ENCODE results near the gene HORMAD1. TPM values are rescaled to one million over a fixed set of nuclear protein-coding genes. Genes with fewer than 3 reads are reported as not detected.
"Not testable (repeated sequence)": the region's sequence is repeated elsewhere in the genome, so short reads cannot be mapped to it uniquely, and the experiment has no call there.

HORMAD1 gene
- total RNA-seq, 1 donor from 2014 or later = not detected

DNA sequence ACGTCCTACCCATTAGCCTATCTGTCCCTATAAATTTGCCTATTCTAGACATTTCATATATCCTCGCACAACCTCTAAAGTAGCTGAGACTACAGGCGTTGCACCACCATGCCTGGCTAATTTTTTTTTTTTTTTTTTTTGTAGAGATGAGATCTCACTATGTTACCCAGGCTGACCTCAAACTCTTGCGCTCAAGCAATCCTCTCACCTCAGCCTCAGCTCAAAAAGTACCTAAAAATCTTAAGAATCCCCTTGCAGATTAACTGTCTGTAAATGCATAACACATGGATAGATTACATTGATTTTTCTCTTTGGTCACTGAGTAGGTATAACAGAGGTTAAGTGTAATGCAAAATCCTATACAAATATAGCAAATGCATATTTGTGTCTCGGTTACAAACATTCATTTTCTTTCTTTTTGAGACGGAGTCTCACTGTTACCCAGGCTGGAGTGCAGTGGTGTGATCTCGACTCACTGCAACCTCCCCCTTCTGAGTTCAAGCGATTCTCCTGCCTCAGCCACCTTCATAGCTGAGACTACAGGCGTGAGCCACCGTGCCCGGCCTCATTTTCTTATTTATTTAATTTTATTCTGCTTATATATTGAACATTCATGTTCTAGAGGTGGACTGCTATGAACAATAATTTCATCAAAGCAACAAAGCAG, 2.3 kb downstream of the HORMAD1 start:
- Mint-ChIP-seq H3K36me3 (ENCODE audit: low read depth, unreplicated experiment) (no peaks in the 10 kb centered on the region), H3K27me3 (ENCODE audit: unreplicated experiment) (no peaks in the 10 kb centered on the region), H3K4me3 (ENCODE audit: unreplicated experiment) (no peak overlapping the region), H3K27ac (ENCODE audit: unreplicated experiment) (no peak overlapping the region), H3K9me3 (ENCODE audit: unreplicated experiment) (no peaks in the 10 kb centered on the region), H3K4me1 (ENCODE audit: unreplicated experiment) (no peaks in the 10 kb centered on the region)
- DNase-seq (ENCODE audit: low spot score) = no peak
- TF ChIP-seq, protein P1, sequence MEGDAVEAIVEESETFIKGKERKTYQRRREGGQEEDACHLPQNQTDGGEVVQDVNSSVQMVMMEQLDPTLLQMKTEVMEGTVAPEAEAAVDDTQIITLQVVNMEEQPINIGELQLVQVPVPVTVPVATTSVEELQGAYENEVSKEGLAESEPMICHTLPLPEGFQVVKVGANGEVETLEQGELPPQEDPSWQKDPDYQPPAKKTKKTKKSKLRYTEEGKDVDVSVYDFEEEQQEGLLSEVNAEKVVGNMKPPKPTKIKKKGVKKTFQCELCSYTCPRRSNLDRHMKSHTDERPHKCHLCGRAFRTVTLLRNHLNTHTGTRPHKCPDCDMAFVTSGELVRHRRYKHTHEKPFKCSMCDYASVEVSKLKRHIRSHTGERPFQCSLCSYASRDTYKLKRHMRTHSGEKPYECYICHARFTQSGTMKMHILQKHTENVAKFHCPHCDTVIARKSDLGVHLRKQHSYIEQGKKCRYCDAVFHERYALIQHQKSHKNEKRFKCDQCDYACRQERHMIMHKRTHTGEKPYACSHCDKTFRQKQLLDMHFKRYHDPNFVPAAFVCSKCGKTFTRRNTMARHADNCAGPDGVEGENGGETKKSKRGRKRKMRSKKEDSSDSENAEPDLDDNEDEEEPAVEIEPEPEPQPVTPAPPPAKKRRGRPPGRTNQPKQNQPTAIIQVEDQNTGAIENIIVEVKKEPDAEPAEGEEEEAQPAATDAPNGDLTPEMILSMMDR (IDR thresholded peaks at IDR 0.05; ENCODE audit: unreplicated experiment) = no peak

DNA sequence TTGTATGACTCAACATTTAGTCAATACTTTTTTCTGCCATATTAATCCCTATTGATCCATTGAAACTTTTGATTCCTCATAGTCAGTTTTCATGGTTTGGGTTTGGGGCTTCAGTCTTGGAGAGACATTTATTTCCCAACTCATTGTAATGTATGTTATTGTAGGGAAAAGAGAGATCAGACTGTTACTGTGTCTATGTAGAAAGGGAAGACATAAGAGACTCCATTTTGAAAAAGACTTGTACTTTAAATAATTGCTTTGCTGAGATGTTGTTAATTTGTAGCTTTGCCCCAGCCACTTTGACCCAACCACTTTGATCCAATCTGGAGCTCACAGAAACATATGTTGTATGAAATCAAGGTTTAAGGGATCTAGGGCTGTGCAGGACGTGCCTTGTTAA, 11.7 kb downstream of the HORMAD1 start:
- H3K9me3 Mint-ChIP-seq (ENCODE audit: unreplicated experiment); H3K4me1 Mint-ChIP-seq (ENCODE audit: unreplicated experiment); DNase-seq (ENCODE audit: low spot score); H3K4me3 Mint-ChIP-seq (ENCODE audit: unreplicated experiment); H3K27ac Mint-ChIP-seq (ENCODE audit: unreplicated experiment); H3K27me3 Mint-ChIP-seq (ENCODE audit: unreplicated experiment); H3K36me3 Mint-ChIP-seq (ENCODE audit: low read depth, unreplicated experiment): not testable (repeated sequence)

DNA sequence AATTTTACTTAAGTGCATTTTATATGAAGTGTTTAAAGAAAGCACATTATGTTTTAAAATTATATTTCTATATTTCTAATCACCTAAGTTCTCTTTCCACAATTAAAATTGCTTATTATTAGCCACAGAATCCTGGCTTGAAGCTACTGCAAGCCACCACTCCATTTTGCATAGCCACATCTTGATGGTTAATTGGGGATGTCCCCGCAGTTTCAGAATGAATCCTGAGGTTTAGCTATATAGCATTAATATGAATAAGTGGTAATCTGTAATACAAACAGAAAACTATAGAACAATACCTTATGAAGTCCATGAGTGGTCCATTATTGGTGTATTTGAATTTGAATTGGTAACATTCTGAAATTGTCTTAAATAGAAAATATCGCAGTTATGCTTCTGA, 12.1 kb downstream of the HORMAD1 start:
- Mint-ChIP-seq H3K27ac (ENCODE audit: unreplicated experiment) (no peak overlapping the region), H3K27me3 (ENCODE audit: unreplicated experiment) (no peaks in the 10 kb centered on the region), H3K4me1 (ENCODE audit: unreplicated experiment) (no peaks in the 10 kb centered on the region), H3K4me3 (ENCODE audit: unreplicated experiment) (no peak overlapping the region), H3K36me3 (ENCODE audit: low read depth, unreplicated experiment) (no peaks in the 10 kb centered on the region), H3K9me3 (ENCODE audit: unreplicated experiment) (no peaks in the 10 kb centered on the region)
- DNase-seq (ENCODE audit: low spot score) = no peak
- TF ChIP-seq, protein P1 (IDR thresholded peaks at IDR 0.05; ENCODE audit: unreplicated experiment) = no peak

DNA sequence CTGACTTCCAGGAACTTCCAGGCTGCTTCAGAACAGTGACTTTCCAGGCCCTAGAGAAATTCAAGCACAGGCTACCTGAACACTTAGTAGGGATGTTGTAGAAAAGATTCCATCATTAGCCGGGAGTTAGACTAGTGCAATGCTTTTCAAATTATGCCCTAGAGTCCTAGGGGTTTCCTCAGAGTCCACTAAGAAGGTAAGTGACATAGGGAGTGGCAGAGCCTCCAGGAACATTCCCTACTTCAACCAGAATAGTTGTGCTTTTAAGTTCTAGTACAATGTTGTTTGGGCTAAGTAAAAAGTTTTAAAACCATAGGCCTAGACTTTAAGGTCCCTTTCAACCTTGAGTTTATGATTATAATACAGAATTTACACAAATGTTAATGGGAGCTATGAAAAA, 14.6 kb downstream of the HORMAD1 start:
- no peak overlapping the region for H3K4me3 Mint-ChIP-seq (ENCODE audit: unreplicated experiment)
- no peak for DNase-seq (ENCODE audit: low spot score)
- H3K4me1 Mint-ChIP-seq (ENCODE audit: unreplicated experiment) = peaks cover 6% of the 10 kb centered on the region
- TF ChIP-seq, protein P1 (IDR thresholded peaks at IDR 0.05; ENCODE audit: unreplicated experiment) = no peak
- no peaks in the 10 kb centered on the region for H3K36me3 Mint-ChIP-seq (ENCODE audit: low read depth, unreplicated experiment)
- no peak overlapping the region for H3K27ac Mint-ChIP-seq (ENCODE audit: unreplicated experiment)
- H3K9me3 Mint-ChIP-seq (ENCODE audit: unreplicated experiment) = no peaks in the 10 kb centered on the region
- peaks cover 2% of the 10 kb centered on the region for H3K27me3 Mint-ChIP-seq (ENCODE audit: unreplicated experiment)

DNA sequence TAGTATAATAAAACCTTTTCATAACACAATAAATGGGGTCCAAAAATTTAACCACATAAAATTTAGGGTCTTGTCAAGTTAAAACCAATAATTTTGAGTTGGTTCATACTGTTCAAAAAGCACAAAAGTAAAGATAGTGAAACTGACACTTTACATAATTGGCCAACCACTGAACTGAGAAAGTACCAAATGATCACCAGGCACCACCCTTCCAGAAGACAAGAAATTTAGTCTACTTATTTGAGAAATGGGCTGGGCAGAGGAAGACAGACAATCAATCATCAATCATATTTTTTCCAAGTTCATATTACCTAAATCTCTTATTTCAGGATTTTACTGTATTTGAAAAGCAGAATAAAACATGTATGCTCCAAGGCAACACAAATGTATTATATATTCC, 17.3 kb downstream of the HORMAD1 start:
- Mint-ChIP-seq H3K27ac (ENCODE audit: unreplicated experiment) (no peak overlapping the region), H3K9me3 (ENCODE audit: unreplicated experiment) (no peaks in the 10 kb centered on the region), H3K4me3 (ENCODE audit: unreplicated experiment) (no peak overlapping the region), H3K4me1 (ENCODE audit: unreplicated experiment) (peaks cover 6% of the 10 kb centered on the region), H3K27me3 (ENCODE audit: unreplicated experiment) (peaks cover 2% of the 10 kb centered on the region), H3K36me3 (ENCODE audit: low read depth, unreplicated experiment) (no peaks in the 10 kb centered on the region)
- no peak for DNase-seq (ENCODE audit: low spot score)
- TF ChIP-seq, protein P1 (IDR thresholded peaks at IDR 0.05; ENCODE audit: unreplicated experiment) = no peak

Measured in endothelial cell (in vitro differentiated cells).